Neural cell (in vitro differentiated cells): ENCODE results near the gene EXO1.

Experiments
- CTCF ChIP-seq: fragments of 450-650 bp; IDR thresholded peaks from 2 replicates; pipeline ENCODE4 v1.5.1; 2014; ENCODE audit warnings: antibody characterized with exemption, mild to moderate bottlenecking, moderate library complexity; ENCODE audit not compliant: poor library complexity, severe bottlenecking
- RAD21 ChIP-seq: fragments of 450-650 bp; conservative IDR thresholded peaks from 2 replicates; pipeline ENCODE4 v1.6.1; 2014; ENCODE audit warnings: antibody characterized with exemption, mild to moderate bottlenecking, moderate library complexity

- no peak for TF ChIP-seq CTCF
- TF ChIP-seq RAD21 = no peak
Measured at GRCh38 chr1:241857131-241857530, 9.1 kb downstream of the EXO1 start.
